Bronchial epithelial cell (primary cell): ENCODE results near the gene SRPK1. TPM values are rescaled to one million over a fixed set of nuclear protein-coding genes. Genes with fewer than 3 reads are reported as not detected.

Source experiments
- DNase-seq: peaks from one replicate; pipeline ENCODE4 v3.0.0-alpha.2; 2010; ENCODE audit warnings: low read depth
- FAIRE-seq: peaks from 2 replicates; lab custom pipeline; 2011; peaks lifted over from hg19 to GRCh38; lab: Jason Lieb, UNC
- H3K27me3 ChIP-seq: 2 replicates; pipeline ENCODE4 v1.5.1; 2011; ENCODE audit warnings: low read length; ENCODE audit not compliant: control insufficient read depth, insufficient read depth
- H3K36me3 ChIP-seq: 2 replicates; pipeline ENCODE4 v1.5.1; 2011; ENCODE audit warnings: low read length; ENCODE audit not compliant: control insufficient read depth, insufficient read depth
- H3K4me3 ChIP-seq: 2 replicates; pipeline ENCODE4 v1.5.1; 2011; ENCODE audit warnings: mild to moderate bottlenecking, low read depth, low read length, control low read depth
- total RNA-seq: library from RNA; depleted of rRNA; stranded (reverse); fragments of >200 nt; gene quantifications from 2 replicates; pipeline ENCODE4 v1.2.1, GENCODE V29; 2014
- TF ChIP-seq, protein P1 (sequence below): IDR thresholded peaks from 2 replicates; pipeline ENCODE4 v1.5.1; 2011; ENCODE audit warnings: mild to moderate bottlenecking, moderate library complexity, low read length, control low read depth, inconsistent platforms; ENCODE audit not compliant: insufficient read depth, severe bottlenecking

Gene SRPK1
- total RNA-seq, 1 donor from 2014 or later, result 90.6 TPM

DNA sequence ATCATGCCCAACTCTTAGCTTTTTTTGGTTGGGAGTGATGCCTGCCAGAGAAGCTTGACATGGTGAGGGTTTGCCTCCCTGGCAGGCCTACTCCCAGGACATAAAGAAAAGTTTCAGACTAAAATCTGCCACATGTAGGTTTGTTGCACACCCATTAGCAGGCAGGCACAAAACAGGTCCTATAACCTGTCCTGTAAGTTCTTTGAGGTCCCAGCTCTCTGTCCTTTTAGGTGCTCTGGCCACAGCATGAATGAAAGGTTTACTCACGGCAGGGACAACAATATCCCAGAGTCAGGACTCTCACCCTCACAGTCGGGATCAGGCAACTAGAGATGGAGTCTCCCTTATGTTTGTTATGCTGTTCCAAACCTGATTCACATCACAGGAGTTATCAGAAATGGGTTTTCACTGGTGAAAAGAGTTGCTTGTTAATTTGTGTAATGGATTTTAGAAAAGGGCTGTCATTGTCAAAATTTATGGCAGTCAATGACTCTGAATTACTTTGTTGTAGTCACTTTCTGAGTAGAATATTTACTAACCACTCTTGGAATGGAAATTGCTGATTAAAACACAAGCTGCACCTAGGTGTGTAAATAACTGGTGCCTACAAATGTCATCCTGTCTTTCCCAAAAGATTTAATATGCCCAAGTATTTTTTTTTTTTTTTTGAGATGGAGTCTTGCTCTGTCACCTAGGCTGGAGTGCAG lies 5.8 kb upstream of the SRPK1 start:
- no peaks in the 10 kb centered on the region for H3K27me3 ChIP-seq
- DNase-seq, result no peak
- H3K4me3 ChIP-seq, result no peak overlapping the region
- no peaks in the 10 kb centered on the region for H3K36me3 ChIP-seq
- TF ChIP-seq, protein P1, sequence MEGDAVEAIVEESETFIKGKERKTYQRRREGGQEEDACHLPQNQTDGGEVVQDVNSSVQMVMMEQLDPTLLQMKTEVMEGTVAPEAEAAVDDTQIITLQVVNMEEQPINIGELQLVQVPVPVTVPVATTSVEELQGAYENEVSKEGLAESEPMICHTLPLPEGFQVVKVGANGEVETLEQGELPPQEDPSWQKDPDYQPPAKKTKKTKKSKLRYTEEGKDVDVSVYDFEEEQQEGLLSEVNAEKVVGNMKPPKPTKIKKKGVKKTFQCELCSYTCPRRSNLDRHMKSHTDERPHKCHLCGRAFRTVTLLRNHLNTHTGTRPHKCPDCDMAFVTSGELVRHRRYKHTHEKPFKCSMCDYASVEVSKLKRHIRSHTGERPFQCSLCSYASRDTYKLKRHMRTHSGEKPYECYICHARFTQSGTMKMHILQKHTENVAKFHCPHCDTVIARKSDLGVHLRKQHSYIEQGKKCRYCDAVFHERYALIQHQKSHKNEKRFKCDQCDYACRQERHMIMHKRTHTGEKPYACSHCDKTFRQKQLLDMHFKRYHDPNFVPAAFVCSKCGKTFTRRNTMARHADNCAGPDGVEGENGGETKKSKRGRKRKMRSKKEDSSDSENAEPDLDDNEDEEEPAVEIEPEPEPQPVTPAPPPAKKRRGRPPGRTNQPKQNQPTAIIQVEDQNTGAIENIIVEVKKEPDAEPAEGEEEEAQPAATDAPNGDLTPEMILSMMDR, result no peak
- FAIRE-seq, result peak; percentile 28

DNA sequence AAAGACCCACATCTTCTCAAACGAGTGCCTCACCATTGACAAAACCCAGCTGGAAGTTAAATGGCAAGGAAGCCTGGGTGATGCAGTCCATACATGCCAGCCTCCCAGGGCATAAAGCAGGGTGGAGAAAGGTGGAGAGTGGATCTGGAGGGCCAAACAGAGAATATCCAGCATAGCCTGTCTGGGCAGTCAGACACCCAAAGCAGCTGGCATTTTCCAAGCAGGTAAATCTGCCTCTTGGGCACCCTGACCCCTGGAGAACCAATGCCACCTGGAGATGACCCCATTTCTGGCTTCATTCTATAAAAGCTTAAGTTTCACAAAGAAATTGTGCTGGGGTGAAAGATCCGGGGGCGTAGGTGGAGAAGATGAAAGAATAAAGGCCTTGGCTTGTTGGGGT lies 5.1 kb upstream of the SRPK1 start:
- no peak for FAIRE-seq
- TF ChIP-seq, protein P1, result no peak
- H3K27me3 ChIP-seq, result no peaks in the 10 kb centered on the region
- H3K4me3 ChIP-seq, result no peak overlapping the region
- no peaks in the 10 kb centered on the region for H3K36me3 ChIP-seq
- DNase-seq, result no peak

- Histone ChIP-seq H3K36me3 (no peaks in the 10 kb centered on the region), H3K4me3 (no peak overlapping the region), H3K27me3 (no peaks in the 10 kb centered on the region)
- no peak for FAIRE-seq
- TF ChIP-seq, protein P1, result no peak
- DNase-seq, result no peak
Observed at GRCh38 chr6:35924146-35924545, 3.2 kb upstream of the SRPK1 start.

- FAIRE-seq (no peak), DNase-seq (no peak)
- TF ChIP-seq, protein P1, result no peak
- Histone ChIP-seq H3K36me3 (no peaks in the 10 kb centered on the region), H3K27me3 (no peaks in the 10 kb centered on the region), H3K4me3 (no peak overlapping the region)
Observed at GRCh38 chr6:35922139-35922554, 1.2 kb upstream of the SRPK1 start.

DNA sequence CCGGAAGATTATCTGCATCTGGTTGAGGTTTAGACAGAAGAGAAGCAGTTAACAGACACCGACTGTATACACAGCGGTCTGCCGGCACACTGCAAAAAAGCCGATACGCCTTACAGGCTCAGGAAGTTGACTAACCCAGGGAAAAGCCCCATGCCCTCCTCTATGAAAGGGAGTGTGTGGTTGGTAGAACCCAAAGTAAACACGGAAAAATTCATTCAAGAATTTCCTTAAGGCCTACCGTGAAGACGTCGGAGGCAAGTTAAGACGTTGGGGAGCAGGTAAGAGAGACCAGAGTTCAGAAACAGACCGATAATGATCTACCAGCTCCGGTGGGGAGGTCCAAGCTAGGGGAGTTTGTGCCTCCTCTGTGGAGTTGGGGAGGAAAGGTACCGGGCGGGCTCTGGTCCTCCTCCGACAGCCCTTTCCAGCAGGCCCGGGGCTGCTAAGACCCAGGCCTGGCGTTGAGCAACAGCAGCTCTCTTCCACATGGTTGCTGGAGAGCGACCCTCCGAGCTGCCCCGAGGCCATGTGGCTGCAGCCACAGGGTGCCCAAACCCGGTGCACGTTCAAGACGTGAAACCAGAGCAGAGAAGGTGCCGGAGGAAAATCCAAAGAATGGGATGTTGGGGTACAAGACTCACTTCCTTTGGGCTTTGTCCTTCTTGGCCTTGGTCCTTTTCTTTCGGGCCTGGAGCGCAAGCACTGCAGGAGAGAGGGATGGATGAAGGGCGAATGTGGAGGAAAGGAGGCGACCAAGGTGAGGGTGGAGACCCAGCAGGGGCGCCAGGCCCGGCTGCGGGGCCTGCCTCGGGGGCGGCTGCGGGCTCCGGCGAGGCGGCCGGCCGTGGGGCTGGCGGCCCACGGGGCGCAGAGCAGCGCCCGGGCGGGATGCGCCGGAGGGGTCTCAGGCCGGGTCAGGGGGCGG lies 809 bp downstream of the SRPK1 start:
- Histone ChIP-seq H3K36me3 (no peaks in the 10 kb centered on the region), H3K27me3 (no peaks in the 10 kb centered on the region), H3K4me3 (peak overlapping the region; percentile 78)
- TF ChIP-seq, protein P1, result no peak
- FAIRE-seq, result peak; percentile 43
- DNase-seq, result peak; percentile 93
